SIG-M5 treated with dmso at 0.1 percent for 504 hours (cell line): ENCODE data around the gene SELENOP.

Experiments
- DNase-seq: peaks from one replicate; lab custom pipeline; 2025; ENCODE audit not compliant: unreplicated experiment; lab: John Stamatoyannopoulos, UW

Gene SELENOP

DNA sequence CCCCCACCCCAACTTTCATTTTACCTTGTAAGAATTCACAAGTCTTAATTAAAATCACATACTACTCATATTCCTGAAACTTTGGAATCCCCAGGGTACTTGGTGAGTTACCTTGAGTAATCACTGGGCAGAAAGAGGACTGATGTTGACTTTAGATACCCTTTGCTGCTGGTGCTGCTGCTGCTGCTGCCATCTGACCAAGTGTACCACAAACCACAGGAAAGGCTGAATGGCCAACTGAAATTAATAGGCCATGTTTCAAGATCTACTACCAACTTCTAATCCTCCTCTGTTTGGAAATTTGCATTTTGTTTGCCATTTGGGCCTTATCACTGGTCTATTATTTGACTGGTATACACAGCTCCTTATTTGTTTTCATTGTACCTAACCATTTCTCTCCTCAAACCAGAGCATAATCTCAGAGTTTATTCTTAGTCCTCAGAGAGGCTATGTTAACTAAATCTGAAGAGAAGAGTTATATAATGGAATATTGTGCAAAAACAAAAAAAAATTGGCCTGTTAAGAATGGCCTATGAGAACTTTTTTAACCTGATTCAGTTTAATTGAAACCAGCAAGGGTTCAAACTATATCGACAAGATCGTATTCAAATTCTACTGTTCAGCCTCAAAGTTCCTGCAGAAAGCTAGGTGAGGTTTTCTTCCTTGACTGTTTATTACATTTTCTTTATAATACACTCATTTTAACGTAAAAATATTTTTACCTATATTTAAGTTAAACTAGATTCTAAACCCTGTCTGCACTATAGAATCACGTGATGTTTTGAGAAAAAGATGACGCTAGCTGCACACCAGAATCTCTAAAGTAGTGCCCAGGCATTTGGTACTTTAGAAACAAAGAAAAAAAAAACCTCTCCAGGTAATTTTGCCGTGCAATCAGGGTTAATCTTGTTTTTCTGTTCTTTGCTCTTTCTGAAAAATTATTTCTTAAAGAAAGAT is 13.1 kb downstream of the SELENOP start:
- DNase-seq = no peak

DNA sequence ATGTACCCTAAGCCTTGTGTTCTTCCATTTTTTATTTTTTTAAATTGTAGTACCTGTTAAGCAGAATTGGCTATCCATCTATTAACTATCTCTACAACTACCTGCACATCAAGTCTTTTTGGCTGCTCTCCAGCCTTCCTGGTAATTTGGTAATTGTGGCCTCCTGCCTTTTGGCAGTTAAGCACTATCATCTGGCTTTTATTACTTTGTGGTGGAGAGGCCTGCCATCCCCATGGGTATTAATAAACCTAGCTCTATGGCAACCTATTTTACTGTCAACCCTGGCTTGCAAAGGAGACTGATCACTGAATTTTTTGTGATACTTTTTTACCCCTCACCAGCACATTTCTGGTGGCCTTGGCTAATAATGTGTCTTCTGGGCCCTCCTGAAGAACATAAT is 20.5 kb downstream of the SELENOP start:
- DNase-seq = no peak

DNA sequence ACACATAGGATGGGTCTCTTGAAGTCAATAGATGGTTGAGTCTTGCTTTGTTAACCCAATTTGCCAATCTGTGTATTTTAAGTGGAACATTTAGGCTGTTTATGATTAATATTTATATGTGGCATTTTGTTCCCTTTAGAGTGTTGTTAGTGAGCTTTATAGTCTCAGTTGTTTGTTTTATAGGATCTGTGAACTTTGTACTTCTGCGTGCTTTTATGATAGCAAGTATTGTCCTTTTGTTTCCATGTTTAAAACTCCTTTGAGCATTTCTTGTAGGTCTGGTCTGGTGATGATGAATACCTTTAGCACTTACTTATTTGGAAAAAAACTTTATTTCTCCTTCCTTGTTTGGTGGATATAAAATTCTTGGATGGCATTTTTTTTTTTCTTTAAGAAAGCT is 23.8 kb downstream of the SELENOP start:
- DNase-seq = no peak

DNA sequence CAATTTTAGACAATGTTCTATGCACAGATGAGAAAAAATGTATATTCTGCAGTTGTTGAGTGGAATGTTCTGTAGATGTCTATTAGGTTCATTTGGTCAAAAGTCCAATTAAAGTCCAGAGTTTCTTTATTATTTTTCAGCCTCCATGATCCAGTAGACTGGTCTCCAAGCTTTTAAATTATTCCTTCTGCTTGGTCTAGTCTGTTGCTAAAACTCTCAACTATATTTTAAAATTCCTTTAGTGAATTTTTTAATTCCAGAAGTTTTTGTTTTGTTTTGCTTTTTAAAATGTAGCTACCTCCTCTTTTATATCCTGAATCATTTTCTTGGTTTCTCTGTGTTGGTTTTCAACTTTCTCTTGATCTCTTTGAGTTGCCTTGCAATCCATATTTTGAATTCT is 24.6 kb downstream of the SELENOP start:
- no peak for DNase-seq

DNA sequence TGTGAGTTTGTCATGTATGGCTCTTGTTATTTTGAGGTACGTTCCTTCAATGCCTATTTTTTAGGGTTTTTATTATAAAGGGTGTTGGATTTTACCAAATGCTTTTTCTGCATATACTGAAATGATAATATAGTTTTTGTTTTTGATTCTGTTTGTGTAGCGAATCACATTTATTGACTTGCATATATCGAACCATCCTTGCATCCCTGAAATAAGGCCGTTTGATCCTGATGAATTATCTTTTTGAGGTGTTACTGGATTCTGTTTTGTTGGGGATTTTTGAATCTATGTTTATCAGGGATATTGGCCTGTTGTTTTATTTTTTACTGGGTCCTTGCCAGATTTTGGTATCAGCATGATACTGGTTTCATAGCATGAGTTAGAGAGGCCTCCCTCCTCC is 25.9 kb downstream of the SELENOP start:
- DNase-seq = no peak

DNA sequence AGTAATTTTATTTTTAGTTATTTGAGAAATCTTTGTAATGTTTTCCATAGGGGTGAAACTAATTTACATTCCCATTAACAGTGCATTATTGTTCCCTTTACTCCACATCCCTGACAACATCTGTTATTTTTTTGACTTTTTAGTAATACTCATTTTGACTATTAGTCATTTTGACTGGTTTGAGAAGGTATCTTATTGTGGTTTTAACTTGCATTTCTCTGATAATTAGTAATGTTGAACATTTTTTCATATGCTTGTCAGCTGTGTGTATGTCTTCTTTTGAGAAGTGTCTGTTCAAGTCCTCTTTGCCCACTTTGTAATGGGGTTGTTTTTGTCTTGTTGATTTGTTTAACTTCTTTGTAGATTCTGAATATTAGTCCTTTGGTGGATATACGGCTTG is 27.6 kb downstream of the SELENOP start:
- DNase-seq = no peak

DNA sequence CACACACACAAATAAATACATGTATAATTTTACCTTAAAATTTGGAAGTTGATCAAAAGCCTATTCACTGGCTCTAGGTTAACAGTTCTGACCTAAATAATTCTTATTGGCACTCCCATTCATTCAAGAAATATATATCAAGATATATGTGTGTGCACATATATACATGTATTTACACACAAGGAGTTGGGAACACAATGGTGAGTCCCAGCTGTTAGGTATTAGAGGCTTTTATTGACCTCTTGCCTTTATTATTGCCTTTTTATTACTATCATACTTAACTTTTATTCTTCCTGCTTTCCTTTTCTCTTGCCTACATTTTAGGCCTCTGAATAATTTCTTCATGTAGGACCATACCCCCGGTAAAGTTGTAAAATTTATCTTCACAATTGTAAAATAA is 30.1 kb downstream of the SELENOP start:
- no peak for DNase-seq

DNA sequence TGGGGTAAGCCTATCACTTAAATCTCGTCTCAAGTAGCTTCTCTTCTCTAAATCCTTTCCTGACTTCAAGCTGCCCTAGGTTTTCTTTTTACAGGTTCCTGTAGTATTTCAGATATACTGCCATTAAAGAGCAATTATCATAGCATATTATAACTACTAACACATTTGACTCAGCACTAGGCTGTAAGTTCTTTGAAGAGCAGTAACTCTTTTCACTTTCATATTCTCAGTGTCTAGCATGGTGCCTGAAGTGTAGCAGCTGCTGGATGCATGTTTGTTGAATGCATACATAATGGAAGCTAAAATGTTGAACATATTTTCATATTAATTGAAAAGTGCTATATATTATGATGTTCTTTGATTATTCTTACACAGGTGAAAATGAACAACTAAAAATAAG is 32.6 kb downstream of the SELENOP start:
- DNase-seq = no peak

DNA sequence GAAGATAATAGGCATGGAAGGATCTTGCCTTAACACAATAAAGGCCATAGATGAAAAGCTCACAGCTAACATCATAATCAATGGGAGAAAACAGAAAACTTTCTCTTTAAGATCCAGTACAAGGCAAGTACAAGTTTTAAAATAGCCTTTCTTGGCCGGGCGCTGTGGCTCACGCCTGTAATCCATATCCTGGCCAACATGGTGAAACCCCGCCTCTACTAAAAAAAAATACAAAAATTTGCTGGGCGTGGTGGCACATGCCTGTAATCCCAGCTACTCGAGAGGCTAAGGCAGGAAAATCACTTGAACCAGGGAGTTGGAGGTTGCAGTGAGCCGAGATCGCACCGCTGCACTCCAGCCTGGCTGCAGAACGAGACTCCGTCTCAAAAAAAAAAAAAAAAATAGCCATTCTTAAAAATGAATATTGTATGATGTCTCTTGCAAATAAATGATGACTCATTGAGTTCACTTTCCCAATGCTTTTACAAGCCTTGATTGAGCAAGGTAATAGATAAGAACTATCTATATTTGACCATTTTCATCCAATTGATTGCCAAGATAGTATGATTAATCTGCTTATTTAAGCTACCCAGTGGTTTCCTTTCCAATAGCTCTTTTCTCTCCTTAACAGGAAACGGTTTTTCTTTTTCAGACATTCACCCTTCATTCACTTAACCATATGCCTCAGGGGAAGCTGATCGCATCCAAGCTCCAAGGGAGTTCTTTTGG is 39.3 kb downstream of the SELENOP start:
- DNase-seq = no peak

DNA sequence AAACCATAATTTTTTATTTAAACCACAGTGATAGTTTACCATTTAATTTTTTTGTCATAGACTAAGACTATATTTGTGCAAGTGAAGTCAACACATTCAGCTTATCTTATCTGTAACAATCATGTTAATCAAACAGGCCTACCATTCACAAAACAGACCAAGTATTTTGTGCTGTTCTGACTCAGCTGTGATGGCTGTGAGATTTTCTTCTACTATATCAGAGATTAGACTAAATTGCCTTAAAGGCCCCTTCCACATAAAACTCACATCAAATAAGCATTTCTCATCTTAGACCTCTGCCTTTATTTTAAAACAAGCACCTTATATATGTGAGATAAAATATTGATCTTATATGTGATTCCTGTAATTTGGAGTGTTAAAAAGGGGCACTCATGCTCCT is 41.7 kb downstream of the SELENOP start:
- no peak for DNase-seq

DNA sequence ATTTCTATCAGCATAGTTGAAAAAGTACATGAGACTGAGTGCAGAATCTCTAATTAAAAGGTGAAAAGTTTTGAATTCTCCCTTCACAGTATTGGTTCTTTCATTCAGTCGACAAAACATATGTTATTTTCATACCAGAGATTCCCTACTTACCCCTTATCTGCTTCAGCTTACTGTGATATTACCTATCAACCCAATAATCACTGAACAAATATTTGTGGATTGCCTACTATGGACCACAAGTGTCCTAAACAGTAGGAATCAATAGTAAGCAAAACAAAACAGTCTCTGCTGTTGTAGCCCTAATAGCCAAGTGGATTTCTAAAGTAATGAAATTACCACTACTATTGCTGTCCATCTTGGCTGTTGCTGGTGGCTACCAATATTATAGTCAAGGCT is 43.6 kb downstream of the SELENOP start:
- DNase-seq = no peak

DNA sequence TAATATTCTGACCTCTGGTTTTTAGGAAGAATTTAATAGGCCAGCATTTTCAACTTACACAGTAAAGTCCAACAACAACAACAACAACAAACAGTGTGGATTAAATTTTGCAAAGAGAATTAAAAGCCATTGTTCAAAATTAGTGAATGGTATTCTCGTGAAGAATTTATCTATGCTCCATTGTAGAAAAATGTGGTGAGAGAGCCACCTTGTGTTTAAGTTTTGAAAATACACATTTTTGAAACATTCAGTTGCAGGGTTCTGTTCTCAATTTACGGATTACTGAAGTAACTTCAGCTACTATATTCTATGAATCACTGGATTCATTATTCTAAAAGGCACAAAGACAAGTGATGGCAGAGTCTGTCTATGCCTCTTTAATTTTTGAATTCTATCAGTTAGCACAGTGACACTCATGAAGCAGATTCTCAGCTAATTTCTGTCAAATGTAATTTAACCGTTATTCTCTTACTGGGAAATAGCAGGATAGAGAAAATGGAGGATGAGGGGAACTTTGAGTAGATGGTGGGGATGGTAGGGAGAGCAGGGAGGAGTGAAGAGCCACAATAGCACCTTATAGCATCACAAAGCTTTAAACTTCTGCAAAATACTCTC is 44.1 kb downstream of the SELENOP start:
- peak; percentile 37 for DNase-seq

DNA sequence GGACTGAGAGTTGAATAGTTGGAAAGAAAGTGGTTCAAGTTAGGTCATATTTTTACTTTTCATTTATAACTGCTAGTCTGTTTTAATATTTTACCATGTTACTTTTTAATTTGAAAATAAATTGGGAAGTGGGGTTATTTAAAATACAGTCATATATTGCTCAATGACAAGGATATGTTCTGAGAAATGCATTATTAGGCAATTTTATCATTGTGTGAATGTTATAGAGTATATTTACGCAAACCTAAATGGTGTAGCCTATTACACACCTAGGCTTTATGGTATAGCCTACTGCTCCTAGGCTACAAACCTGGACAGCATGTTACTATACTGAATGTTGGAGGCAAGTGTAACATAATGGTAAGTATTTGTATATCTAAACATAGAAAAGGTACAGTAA is 49.9 kb downstream of the SELENOP start:
- no peak for DNase-seq

DNA sequence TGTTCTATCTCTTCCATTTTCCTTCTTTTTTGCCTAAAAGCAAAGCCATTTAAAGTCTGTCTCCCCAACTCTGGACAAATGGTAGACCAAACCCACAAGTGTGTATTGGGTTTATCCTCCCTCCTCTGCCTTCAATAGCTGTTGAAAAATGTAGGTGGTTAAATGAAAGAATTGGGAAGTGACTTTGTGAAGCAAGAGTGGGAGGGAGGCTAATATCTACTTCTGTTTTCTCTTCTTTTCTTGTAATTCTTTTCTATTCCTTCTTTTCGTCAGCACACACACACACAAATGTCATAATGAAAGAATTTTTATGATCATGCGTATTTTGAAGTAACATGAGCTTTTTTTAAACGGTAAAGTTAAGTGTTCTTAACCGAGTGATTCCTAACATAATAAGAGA is 51.3 kb downstream of the SELENOP start:
- peak; percentile 41 for DNase-seq

DNA sequence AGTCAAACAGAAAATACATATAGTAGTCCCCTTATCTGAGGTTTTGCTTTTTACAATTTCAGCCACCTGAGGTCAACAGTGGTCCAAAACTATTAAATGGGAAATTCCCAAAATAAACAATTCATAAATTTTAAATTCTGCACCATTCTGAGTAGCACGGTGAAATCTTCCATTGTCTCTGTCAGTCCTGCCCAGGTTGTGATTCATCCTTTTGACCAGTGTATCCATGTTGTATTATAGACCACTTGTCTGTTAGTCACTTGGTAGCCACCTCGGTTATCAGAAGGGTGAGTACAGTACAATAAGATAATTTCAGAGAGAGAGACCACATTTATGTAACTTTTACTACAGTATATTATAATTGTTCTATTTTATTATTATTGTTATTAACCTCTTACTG is 52.2 kb downstream of the SELENOP start:
- no peak for DNase-seq

DNA sequence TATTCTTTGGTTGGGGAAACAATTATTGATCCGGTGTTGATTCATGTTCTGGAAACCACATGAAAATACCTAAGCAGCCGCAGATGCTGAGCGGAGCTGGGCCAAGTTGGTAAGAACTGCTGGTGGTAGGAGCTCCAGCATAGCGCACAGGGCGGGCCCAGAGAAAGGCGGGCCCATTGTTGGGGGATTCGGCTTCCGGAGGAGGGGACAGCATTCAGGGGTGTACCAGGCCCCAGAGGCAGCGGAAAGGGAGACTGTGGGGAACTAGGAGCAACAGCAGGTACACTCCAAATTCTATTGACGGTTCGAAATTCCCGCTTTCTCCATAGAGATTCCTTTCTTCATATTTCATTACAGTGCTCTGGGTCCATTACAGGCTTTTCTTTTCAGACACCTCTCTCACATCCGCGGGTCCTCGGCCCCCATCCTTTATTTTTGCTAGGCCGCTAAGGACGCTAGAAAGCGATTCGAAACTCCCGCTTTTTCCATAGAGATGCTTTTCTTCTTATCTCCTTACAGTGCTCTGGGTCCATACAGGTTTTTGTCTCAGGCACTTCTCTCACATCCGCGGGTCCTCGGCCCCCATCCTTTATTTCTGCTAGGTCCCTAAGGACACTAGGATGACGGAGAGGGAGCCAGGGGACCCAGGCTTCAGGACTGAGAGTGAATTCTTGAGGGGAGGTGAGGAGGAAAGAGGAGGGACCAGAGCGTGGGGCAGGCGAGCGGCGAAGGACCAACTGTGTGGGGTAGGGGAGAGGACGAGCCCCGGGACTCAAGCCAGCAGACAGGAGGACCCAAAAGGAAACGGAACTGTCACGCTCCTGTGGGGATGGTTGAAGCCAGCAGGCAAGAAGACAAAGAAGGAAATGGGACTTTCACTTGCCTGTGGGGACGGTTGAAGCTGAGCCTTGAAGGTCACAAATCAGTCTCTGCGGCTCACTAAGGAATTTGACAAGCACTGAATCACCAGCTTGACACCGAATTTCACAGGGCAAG is 54.8 kb downstream of the SELENOP start, which contains the start of gene CCDC152:
Gene CCDC152 (plus strand): TSS at position 213 of the 996 bp plus-strand sequence. CDS start 2,304 bp downstream, outside the sequence.
- no peak for DNase-seq

DNA sequence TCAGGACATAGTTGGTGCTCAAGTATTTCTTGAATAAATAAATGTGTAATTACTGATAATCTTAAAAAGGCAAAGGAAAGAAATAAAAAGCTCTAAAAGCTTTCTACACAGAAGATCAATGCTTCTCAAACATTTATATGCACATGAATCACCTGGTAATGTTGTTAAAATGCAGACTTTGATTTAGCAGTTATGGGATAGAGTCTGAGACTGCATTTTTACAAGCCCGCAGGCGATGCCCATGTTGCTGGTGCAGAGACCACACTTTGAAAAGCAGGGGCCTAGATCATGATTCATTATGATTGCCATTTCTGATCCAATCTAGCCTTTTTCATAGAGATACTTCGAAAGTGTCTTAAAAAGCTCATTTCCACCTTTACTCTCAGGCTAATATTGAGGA is 58.6 kb downstream of the SELENOP start:
- no peak for DNase-seq

DNA sequence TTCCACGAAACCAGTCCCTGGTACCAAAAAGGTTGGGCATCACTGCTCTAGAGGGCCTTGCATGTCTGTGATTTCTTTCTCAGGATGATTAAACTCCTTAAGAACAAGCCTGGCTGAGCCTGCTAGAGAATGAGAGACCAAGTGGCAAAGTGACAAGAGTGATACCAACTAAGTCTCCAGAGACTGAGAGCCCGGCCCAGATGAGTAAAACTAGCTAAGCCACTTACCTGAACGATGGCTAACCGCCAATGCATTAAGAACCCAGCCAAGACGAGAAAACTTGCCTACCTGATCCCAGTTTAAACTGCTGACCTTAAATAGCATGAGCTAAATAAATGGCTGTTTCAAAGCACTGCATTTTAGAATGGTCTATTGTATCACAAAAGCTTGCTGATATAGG is 60.6 kb downstream of the SELENOP start:
- no peak for DNase-seq

DNA sequence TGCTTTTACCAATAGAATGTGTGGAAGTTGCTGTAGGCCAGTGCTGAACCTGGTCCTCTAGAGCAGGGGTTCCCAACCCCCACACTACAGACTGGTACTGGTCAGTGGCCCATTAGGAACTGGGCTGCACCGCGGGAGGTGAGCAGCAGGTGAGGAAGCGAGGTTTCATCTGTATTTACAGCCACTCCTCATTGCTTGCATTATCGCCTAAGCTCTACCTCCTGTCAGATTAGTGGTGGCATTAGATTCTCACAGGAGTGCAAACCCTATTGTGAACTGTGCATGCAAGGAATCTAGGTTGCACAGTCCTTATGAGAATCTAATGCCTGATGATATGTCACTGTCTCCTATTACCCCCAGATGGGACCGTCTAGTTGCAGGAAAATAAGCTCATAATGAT is 61.2 kb downstream of the SELENOP start:
- no peak for DNase-seq
